ENCODE results near the gene ADCK1. TPM values are rescaled to one million over a fixed set of nuclear protein-coding genes. Genes with fewer than 3 reads are reported as not detected.
A peak's percentile ranks its signal among the peaks of the same experiment; 100 is the strongest.

Gene ADCK1
- total and polyA plus RNA-seq, 8 donors: 2.9 to 9.9 (median 4.9) TPM

DNA sequence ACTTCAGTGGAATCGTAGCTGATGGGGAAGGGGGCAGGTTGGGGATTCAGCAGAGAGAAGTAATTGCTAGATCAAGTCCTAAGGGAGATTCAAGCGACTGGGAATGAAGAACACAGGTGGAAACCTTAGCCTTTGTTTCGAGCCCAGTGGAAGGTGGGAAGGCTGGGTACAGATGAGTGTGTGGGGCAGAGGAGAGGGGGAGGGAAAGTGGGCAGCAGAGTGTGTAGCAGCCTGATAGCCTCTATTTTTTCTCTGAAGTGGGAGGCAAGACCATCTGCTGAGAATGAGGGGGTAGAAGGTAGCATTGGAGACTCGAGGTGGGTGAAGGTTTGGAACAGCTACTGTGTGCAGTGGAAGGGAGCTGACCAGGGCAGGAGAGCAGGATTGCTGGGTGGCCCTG, 91.0 kb downstream of the ADCK1 start:
- 94 to 95% methylated on average over 4 of the region's 4 CpGs for WGBS, 2 donors
- H3K36me3 ChIP-seq: no peaks in the 10 kb centered on the region
- H3K27ac ChIP-seq: no peak overlapping the region
- intact Hi-C loops (cut with DNase I): no loop called here
- ATAC-seq (no peak), FAIRE-seq (no peak), DNase-seq (no peak)
- TF ChIP-seq, protein P1, sequence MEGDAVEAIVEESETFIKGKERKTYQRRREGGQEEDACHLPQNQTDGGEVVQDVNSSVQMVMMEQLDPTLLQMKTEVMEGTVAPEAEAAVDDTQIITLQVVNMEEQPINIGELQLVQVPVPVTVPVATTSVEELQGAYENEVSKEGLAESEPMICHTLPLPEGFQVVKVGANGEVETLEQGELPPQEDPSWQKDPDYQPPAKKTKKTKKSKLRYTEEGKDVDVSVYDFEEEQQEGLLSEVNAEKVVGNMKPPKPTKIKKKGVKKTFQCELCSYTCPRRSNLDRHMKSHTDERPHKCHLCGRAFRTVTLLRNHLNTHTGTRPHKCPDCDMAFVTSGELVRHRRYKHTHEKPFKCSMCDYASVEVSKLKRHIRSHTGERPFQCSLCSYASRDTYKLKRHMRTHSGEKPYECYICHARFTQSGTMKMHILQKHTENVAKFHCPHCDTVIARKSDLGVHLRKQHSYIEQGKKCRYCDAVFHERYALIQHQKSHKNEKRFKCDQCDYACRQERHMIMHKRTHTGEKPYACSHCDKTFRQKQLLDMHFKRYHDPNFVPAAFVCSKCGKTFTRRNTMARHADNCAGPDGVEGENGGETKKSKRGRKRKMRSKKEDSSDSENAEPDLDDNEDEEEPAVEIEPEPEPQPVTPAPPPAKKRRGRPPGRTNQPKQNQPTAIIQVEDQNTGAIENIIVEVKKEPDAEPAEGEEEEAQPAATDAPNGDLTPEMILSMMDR (IDR thresholded peaks at IDR 0.05): no peak
- no peak overlapping the region for H3K4me3 ChIP-seq
- H3K27me3 ChIP-seq: no peaks in the 10 kb centered on the region
- H3K4me1 ChIP-seq: no peaks in the 10 kb centered on the region
- no peaks in the 10 kb centered on the region for H3K9me3 ChIP-seq

- H3K27me3 ChIP-seq: no peaks in the 10 kb centered on the region
- no peaks in the 10 kb centered on the region for H3K36me3 ChIP-seq
- H3K9me3 ChIP-seq: no peaks in the 10 kb centered on the region
- H3K4me3 ChIP-seq: no peak overlapping the region
- no peak overlapping the region for H3K27ac ChIP-seq
- H3K4me1 ChIP-seq: no peaks in the 10 kb centered on the region
- WGBS, 2 donors: 68 to 70% methylated on average over 4 of the region's 4 CpGs
- TF ChIP-seq, protein P1 (IDR thresholded peaks at IDR 0.05): no peak
- intact Hi-C loops (cut with DNase I): no loop called here
- ATAC-seq (peak in 1 of 4 donors; percentile 40), FAIRE-seq (no peak), DNase-seq (no peak)
Measured at GRCh38 chr14:77892381-77892871, 92.5 kb downstream of the ADCK1 start.

- Histone ChIP-seq H3K9me3 (no peaks in the 10 kb centered on the region), H3K27ac (no peak overlapping the region), H3K36me3 (no peaks in the 10 kb centered on the region), H3K27me3 (no peaks in the 10 kb centered on the region), H3K4me3 (no peak overlapping the region), H3K4me1 (no peaks in the 10 kb centered on the region)
- TF ChIP-seq, protein P1 (IDR thresholded peaks at IDR 0.05): no peak
- DNase-seq: no peak
- no peak for FAIRE-seq
- 95 to 98% methylated on average over 5 of the region's 5 CpGs for WGBS, 2 donors
- ATAC-seq: no peak
- intact Hi-C loops (cut with DNase I): no loop called here
Measured at GRCh38 chr14:77892890-77893484, 93.1 kb downstream of the ADCK1 start.

DNA sequence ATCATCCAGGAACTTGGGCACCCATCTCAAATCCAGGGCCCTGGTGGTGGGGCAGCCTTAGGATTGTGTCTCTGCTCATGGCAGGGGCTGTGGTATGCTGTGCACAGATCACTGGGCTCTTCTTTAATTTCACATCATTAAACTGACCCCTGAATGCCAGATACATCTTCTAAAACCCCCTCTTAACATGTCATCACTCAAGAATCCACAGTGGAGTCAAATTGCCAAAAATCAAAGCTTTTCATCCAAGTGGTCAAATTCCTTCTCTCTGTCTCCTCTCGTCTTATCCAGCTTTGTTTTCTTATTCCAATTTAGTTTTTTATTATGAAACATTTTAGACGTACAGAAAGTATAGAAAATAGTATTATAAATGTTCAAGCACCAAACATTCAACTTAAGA, 97.5 kb downstream of the ADCK1 start:
- H3K9me3 ChIP-seq: no peaks in the 10 kb centered on the region
- no peak overlapping the region for H3K4me3 ChIP-seq
- intact Hi-C loops (cut with DNase I): no loop called here
- ATAC-seq (no peak), FAIRE-seq (no peak), DNase-seq (no peak)
- 85 to 95% methylated on average over 2 of the region's 2 CpGs for WGBS, 2 donors
- no peaks in the 10 kb centered on the region for H3K4me1 ChIP-seq
- H3K36me3 ChIP-seq: no peaks in the 10 kb centered on the region
- H3K27ac ChIP-seq: no peak overlapping the region
- TF ChIP-seq, protein P1 (IDR thresholded peaks at IDR 0.05): no peak
- no peaks in the 10 kb centered on the region for H3K27me3 ChIP-seq

- Histone ChIP-seq H3K9me3 (no peaks in the 10 kb centered on the region), H3K27ac (no peak overlapping the region), H3K36me3 (no peaks in the 10 kb centered on the region), H3K4me3 (no peak overlapping the region), H3K27me3 (no peaks in the 10 kb centered on the region), H3K4me1 (no peaks in the 10 kb centered on the region)
- DNase-seq (no peak), ATAC-seq (no peak), FAIRE-seq (no peak)
- WGBS, 2 donors: 90 to 96% methylated on average over 1 of the region's 1 CpG
- intact Hi-C loops (cut with DNase I): no loop called here
- TF ChIP-seq, protein P1 (IDR thresholded peaks at IDR 0.05): no peak
Measured at GRCh38 chr14:77902811-77903210, 102.9 kb downstream of the ADCK1 start.
